H9 (cell line): ENCODE data around the gene CAPN2. TPM values are rescaled to one million over a fixed set of nuclear protein-coding genes. Genes with fewer than 3 reads are reported as not detected.

ENCODE experiments used
- DNase-seq: peaks from one replicate; pipeline ENCODE4 v3.0.0-alpha.2; 2017
- H2AFZ ChIP-seq: one replicate; pipeline ENCODE4 v1.6.1; 2013; ENCODE audit warnings: mild to moderate bottlenecking, low read length, control low read depth, moderate library complexity
- H2AK5ac ChIP-seq: 2 replicates; pipeline ENCODE4 v1.6.1; 2013; ENCODE audit warnings: low read length, control low read depth, mixed read lengths; ENCODE audit not compliant: insufficient read length
- H2BK120ac ChIP-seq: one replicate; pipeline ENCODE4 v1.6.1; 2013; ENCODE audit warnings: low read depth, mild to moderate bottlenecking, low read length, control low read depth, inconsistent platforms; ENCODE audit not compliant: poor library complexity, severe bottlenecking
- H2BK12ac ChIP-seq: 2 replicates; pipeline ENCODE4 v1.6.1; 2013; ENCODE audit warnings: low read length, control low read depth, mixed read lengths, low read depth; ENCODE audit not compliant: insufficient read length
- H2BK15ac ChIP-seq: 2 replicates; pipeline ENCODE4 v1.6.1; 2013; ENCODE audit warnings: low read depth, low read length, control low read depth
- H2BK20ac ChIP-seq: one replicate; pipeline ENCODE4 v1.6.1; 2013; ENCODE audit warnings: low read depth, mild to moderate bottlenecking, low read length, control low read depth, inconsistent platforms; ENCODE audit not compliant: poor library complexity, severe bottlenecking
- H2BK5ac ChIP-seq: 2 replicates; pipeline ENCODE4 v1.6.1; 2013; ENCODE audit warnings: low read length, control low read depth, mixed read lengths; ENCODE audit not compliant: insufficient read length
- H3K14ac ChIP-seq: 2 replicates; pipeline ENCODE4 v1.6.1; 2013; ENCODE audit warnings: low read length, control low read depth; ENCODE audit not compliant: insufficient read depth
- H3K18ac ChIP-seq: 2 replicates; pipeline ENCODE4 v1.6.1; 2013; ENCODE audit warnings: low read depth, mild to moderate bottlenecking, mixed read lengths, low read length, control low read depth; ENCODE audit not compliant: insufficient read length
- H3K23ac ChIP-seq: 2 replicates; pipeline ENCODE4 v1.6.1; 2013; ENCODE audit warnings: low read length, control low read depth, mixed read lengths, low read depth; ENCODE audit not compliant: insufficient read length
- H3K23me2 ChIP-seq: 2 replicates; pipeline ENCODE4 v1.6.1; 2013; ENCODE audit warnings: low read depth, mild to moderate bottlenecking, mixed read lengths, low read length, control low read depth; ENCODE audit not compliant: insufficient read length, poor library complexity, severe bottlenecking
- H3K27ac ChIP-seq: 2 replicates; pipeline ENCODE4 v1.5.1; 2013; ENCODE audit warnings: low read length, control low read depth, mixed read lengths, low read depth; ENCODE audit not compliant: insufficient read length
- H3K27me3 ChIP-seq: 2 replicates; pipeline ENCODE4 v1.6.1; 2013; ENCODE audit warnings: low read length, control low read depth, inconsistent platforms; ENCODE audit not compliant: insufficient read depth
- H3K4ac ChIP-seq: 2 replicates; pipeline ENCODE4 v1.6.1; 2013; ENCODE audit warnings: low read depth, mild to moderate bottlenecking, control low read depth, inconsistent platforms, low read length, moderate library complexity
- H3K4me1 ChIP-seq: 2 replicates; pipeline ENCODE4 v1.6.1; 2013; ENCODE audit warnings: low read length, control low read depth, inconsistent platforms; ENCODE audit not compliant: insufficient read depth
- H3K4me2 ChIP-seq: 2 replicates; pipeline ENCODE4 v1.6.1; 2013; ENCODE audit warnings: low read length, control low read depth, mixed read lengths; ENCODE audit not compliant: insufficient read length, insufficient read depth
- H3K56ac ChIP-seq: 2 replicates; pipeline ENCODE4 v1.6.1; 2013; ENCODE audit warnings: low read depth, mild to moderate bottlenecking, mixed read lengths, low read length, control low read depth; ENCODE audit not compliant: insufficient read length
- H3K79me1 ChIP-seq: 2 replicates; pipeline ENCODE4 v1.6.1; 2013; ENCODE audit warnings: low read depth, mild to moderate bottlenecking, moderate library complexity, low read length, control low read depth, inconsistent platforms; ENCODE audit not compliant: insufficient read depth, poor library complexity, severe bottlenecking
- H3K79me2 ChIP-seq: 2 replicates; pipeline ENCODE4 v1.6.1; 2013; ENCODE audit warnings: low read length, control low read depth, inconsistent platforms; ENCODE audit not compliant: insufficient read depth
- H3K9ac ChIP-seq: 2 replicates; pipeline ENCODE4 v1.6.1; 2013; ENCODE audit warnings: low read length, control low read depth, mixed read lengths; ENCODE audit not compliant: insufficient read length; ENCODE audit errors: extremely low read depth
- H3K9me3 ChIP-seq: one replicate; pipeline ENCODE4 v1.6.1; 2013; ENCODE audit warnings: low read depth, low read length, inconsistent platforms; ENCODE audit not compliant: control insufficient read depth
- H3T11ph ChIP-seq: one replicate; pipeline ENCODE4 v1.6.1; 2013; ENCODE audit warnings: mild to moderate bottlenecking, low read length, control low read depth, inconsistent platforms
- H4K20me1 ChIP-seq: one replicate; pipeline ENCODE4 v1.6.1; 2013; ENCODE audit not compliant: control insufficient read depth, insufficient read length, insufficient read depth
- H4K5ac ChIP-seq: 2 replicates; pipeline ENCODE4 v1.6.1; 2013; ENCODE audit warnings: low read depth, mild to moderate bottlenecking, mixed read lengths, low read length, control low read depth; ENCODE audit not compliant: insufficient read length
- H4K8ac ChIP-seq: replicated peaks from 2 replicates; pipeline ENCODE4 v1.6.1; 2013; ENCODE audit warnings: low read length, control low read depth, mixed read lengths, low read depth; ENCODE audit not compliant: insufficient read length
- H4K91ac ChIP-seq: 2 replicates; pipeline ENCODE4 v1.6.1; 2013; ENCODE audit warnings: low read depth, mild to moderate bottlenecking, moderate library complexity, mixed read lengths, low read length, control low read depth; ENCODE audit not compliant: insufficient read length
- H3K27ac Mint-ChIP-seq, 3 experiments: 2 replicates in 2 of 3; 3 replicates in 1 of 3; pipeline ENCODE4 v1.8.0; 2020 to 2021; ENCODE audit warnings: mixed read lengths in 3 of 3, mild to moderate bottlenecking in 1 of 3, moderate library complexity in 1 of 3
- H3K27me3 Mint-ChIP-seq: 2 replicates; pipeline ENCODE4 v1.8.0; 2021; ENCODE audit warnings: low read depth, mild to moderate bottlenecking, moderate library complexity, mixed read lengths
- H3K36me3 Mint-ChIP-seq, 3 experiments: 2 replicates in 2 of 3; 3 replicates in 1 of 3; pipeline ENCODE4 v1.8.0; 2020 to 2021; ENCODE audit warnings: low read depth in 3 of 3, mixed read lengths in 3 of 3; ENCODE audit not compliant: insufficient read depth in 1 of 3
- H3K4me1 Mint-ChIP-seq, 2 experiments: 2 replicates each; pipeline ENCODE4 v1.8.0; 2020; ENCODE audit warnings: mixed read lengths in 2 of 2
- H3K4me3 Mint-ChIP-seq, 2 experiments: 2 replicates in 1 of 2; 3 replicates in 1 of 2; pipeline ENCODE4 v1.8.0; 2020 to 2021; ENCODE audit warnings: mild to moderate bottlenecking in 2 of 2, mixed read lengths in 2 of 2, moderate library complexity in 1 of 2
- H3K9me3 Mint-ChIP-seq, 2 experiments: 2 replicates in 1 of 2; 3 replicates in 1 of 2; pipeline ENCODE4 v1.8.0; 2020; ENCODE audit warnings: mild to moderate bottlenecking in 2 of 2, mixed read lengths in 2 of 2, moderate library complexity in 1 of 2
- WGBS: extraction: QIAGEN DNeasy Blood & Tissue Kit; methylation state at CpG from one replicate; pipeline ENCODE4 v1.1.7; 2013; ENCODE audit warnings: missing lambda C conversion rate, low lambda C conversion rate, mixed read lengths; ENCODE audit not compliant: insufficient read length; ENCODE audit errors: extremely low coverage; 5-methylcytosine and 5-hydroxymethylcytosine counted together
- total RNA-seq: library from RNA; stranded (reverse); gene quantifications from 2 replicates; pipeline ENCODE4 v1.2.1, GENCODE V29; 2021
- TF ChIP-seq, protein P1 (sequence below): fragments of 200-600 bp; sonication (generic); conservative IDR thresholded peaks from 3 replicates; pipeline ENCODE4 v1.8.0; 2021; ENCODE audit warnings: antibody characterized with exemption, mild to moderate bottlenecking

CAPN2 gene
- total RNA-seq, 1 experiment from 2014 or later = 32.2 TPM

DNA sequence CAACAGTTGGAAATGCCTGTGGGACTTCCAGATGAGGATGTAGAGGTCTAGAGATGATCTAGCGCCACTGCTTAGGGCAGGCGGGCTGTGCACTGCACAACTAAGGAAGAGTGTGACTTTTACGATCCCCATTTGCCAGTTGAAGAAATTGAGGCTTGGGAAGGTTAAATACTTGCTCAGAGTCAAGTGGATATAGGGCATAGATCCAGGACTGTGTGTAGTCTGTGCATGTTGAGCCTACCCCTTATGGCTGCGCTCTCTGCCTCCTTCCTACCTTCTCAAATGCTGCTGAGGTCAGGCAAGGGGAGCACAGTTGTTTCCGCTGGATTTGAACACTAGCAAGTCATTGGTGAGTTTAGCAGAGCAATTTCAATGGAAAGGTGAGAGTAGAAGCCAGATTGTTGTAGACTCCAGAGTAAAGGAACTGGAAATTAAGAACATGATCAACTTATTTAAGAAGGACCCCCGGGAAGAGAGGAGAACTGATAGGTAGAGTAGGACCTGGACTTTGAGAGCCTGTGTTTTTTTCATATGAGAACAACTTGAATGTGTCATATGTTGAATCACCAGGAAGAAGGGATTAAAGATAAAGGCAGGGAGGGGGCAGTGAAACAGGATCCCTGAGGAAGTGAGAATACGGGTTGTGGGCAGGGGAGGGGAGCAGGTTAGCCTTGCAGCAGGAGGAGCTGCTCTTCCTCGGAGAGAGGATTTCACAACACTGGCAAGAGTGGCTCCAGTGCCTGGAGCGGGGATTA is 2.7 kb downstream of the CAPN2 start:
- no peak overlapping the region for H3K56ac ChIP-seq
- no peak overlapping the region for H2BK120ac ChIP-seq
- no peak overlapping the region for H2BK15ac ChIP-seq
- H2AFZ ChIP-seq = no peak overlapping the region
- H3K79me2 ChIP-seq = no peaks in the 10 kb centered on the region
- peaks cover 6% of the 10 kb centered on the region for H3K23me2 ChIP-seq
- no peak overlapping the region for H3K27ac Mint-ChIP-seq
- WGBS = no CpG with 5 or more reads among the region's 9 CpGs
- H3K9me3 Mint-ChIP-seq = no peaks in the 10 kb centered on the region
- no peak overlapping the region for H4K5ac ChIP-seq
- TF ChIP-seq, protein P1, sequence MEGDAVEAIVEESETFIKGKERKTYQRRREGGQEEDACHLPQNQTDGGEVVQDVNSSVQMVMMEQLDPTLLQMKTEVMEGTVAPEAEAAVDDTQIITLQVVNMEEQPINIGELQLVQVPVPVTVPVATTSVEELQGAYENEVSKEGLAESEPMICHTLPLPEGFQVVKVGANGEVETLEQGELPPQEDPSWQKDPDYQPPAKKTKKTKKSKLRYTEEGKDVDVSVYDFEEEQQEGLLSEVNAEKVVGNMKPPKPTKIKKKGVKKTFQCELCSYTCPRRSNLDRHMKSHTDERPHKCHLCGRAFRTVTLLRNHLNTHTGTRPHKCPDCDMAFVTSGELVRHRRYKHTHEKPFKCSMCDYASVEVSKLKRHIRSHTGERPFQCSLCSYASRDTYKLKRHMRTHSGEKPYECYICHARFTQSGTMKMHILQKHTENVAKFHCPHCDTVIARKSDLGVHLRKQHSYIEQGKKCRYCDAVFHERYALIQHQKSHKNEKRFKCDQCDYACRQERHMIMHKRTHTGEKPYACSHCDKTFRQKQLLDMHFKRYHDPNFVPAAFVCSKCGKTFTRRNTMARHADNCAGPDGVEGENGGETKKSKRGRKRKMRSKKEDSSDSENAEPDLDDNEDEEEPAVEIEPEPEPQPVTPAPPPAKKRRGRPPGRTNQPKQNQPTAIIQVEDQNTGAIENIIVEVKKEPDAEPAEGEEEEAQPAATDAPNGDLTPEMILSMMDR = no peak
- H4K8ac ChIP-seq = no peak overlapping the region
- peaks cover 45 to 54% of the 10 kb centered on the region in 2 experiments for H3K4me1 Mint-ChIP-seq
- no peak overlapping the region for H3K4ac ChIP-seq
- no peak overlapping the region for H4K91ac ChIP-seq
- H2BK20ac ChIP-seq = no peak overlapping the region
- H3K27me3 ChIP-seq = peaks cover 25% of the 10 kb centered on the region; the same call in 1 of the 2 replicates
- H3K27me3 Mint-ChIP-seq = peaks cover 78% of the 10 kb centered on the region
- DNase-seq = no peak
- H3K14ac ChIP-seq = no peak overlapping the region
- H3K4me2 ChIP-seq = no peak overlapping the region
- H3K27ac ChIP-seq = no peak overlapping the region
- no peak overlapping the region for H2BK12ac ChIP-seq
- H2BK5ac ChIP-seq = no peak overlapping the region
- peak overlapping the region in 1 of 2 experiments; percentile 3; a peak in 1 of 5 replicates for H3K4me3 Mint-ChIP-seq
- H3K23ac ChIP-seq = no peak overlapping the region
- no peak overlapping the region for H2AK5ac ChIP-seq
- peaks cover 8% of the 10 kb centered on the region; the same call in 1 of the 2 replicates for H3K4me1 ChIP-seq
- no peaks in the 10 kb centered on the region for H3K9me3 ChIP-seq
- H3K79me1 ChIP-seq = no peaks in the 10 kb centered on the region
- no peak overlapping the region for H3T11ph ChIP-seq
- peaks cover 7 to 14% (median 11%) of the 10 kb centered on the region in 3 experiments; a peak in 5 of 7 replicates for H3K36me3 Mint-ChIP-seq
- H3K9ac ChIP-seq = no peak overlapping the region
- H3K18ac ChIP-seq = no peak overlapping the region
- no peaks in the 10 kb centered on the region for H4K20me1 ChIP-seq
